GM12873 (cell line): Measurements from ENCODE around the gene ARMH2.

Experiments used
- TF ChIP-seq, protein P1 (sequence below): IDR thresholded peaks from 2 replicates; pipeline ENCODE4 v1.5.1; 2012; ENCODE audit warnings: low read depth, mild to moderate bottlenecking, moderate library complexity, low read length, control low read depth; ENCODE audit not compliant: insufficient read depth; ENCODE audit errors: missing control alignments

Gene ARMH2

GRCh38 chr6:24752503-24752902 is 46.2 kb downstream of the ARMH2 start:
- TF ChIP-seq, protein P1, sequence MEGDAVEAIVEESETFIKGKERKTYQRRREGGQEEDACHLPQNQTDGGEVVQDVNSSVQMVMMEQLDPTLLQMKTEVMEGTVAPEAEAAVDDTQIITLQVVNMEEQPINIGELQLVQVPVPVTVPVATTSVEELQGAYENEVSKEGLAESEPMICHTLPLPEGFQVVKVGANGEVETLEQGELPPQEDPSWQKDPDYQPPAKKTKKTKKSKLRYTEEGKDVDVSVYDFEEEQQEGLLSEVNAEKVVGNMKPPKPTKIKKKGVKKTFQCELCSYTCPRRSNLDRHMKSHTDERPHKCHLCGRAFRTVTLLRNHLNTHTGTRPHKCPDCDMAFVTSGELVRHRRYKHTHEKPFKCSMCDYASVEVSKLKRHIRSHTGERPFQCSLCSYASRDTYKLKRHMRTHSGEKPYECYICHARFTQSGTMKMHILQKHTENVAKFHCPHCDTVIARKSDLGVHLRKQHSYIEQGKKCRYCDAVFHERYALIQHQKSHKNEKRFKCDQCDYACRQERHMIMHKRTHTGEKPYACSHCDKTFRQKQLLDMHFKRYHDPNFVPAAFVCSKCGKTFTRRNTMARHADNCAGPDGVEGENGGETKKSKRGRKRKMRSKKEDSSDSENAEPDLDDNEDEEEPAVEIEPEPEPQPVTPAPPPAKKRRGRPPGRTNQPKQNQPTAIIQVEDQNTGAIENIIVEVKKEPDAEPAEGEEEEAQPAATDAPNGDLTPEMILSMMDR: no peak

- TF ChIP-seq, protein P1: no peak
Observed at GRCh38 chr6:24749297-24749696, 49.4 kb downstream of the ARMH2 start.
